ENCODE results near the gene NDUFB5.

GRCh38 chr3:179563271-179563783 is 41.3 kb upstream of the NDUFB5 start:
- peak in 3 of 4 experiments; percentile 38 to 63 (median 62) for TF ChIP-seq CTCF (IDR thresholded peaks at IDR 0.05)
- TF ChIP-seq POLR2A (IDR thresholded peaks at IDR 0.05), result no peak

Measured in uterus (tissue), 2 donors.